Measurements from ENCODE around the gene EZR. TPM values are rescaled to one million over a fixed set of nuclear protein-coding genes. Genes with fewer than 3 reads are reported as not detected.

Gene EZR
- polyA plus RNA-seq, 1 donor (not counting 4 experiments of a cell fraction or from before 2014, with no cell fraction given) = 277 TPM

DNA sequence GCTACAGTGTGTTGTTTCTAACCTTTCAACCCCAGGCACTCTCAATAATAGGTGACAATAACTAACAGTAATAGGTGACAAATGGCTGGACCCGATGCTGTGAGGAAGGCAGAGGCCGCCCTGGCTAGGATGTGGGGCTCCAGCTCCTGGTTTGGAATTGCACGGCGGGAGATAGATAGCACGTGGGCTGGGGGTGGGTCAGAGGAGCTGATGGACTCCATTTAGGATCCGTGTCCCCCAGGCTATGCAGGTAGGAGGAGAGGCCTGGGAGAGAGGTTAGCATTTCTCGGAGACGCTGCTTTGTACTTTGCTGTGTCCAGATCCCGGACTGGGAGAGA is 61.4 kb downstream of the EZR start:
- no peak for FAIRE-seq

DNA sequence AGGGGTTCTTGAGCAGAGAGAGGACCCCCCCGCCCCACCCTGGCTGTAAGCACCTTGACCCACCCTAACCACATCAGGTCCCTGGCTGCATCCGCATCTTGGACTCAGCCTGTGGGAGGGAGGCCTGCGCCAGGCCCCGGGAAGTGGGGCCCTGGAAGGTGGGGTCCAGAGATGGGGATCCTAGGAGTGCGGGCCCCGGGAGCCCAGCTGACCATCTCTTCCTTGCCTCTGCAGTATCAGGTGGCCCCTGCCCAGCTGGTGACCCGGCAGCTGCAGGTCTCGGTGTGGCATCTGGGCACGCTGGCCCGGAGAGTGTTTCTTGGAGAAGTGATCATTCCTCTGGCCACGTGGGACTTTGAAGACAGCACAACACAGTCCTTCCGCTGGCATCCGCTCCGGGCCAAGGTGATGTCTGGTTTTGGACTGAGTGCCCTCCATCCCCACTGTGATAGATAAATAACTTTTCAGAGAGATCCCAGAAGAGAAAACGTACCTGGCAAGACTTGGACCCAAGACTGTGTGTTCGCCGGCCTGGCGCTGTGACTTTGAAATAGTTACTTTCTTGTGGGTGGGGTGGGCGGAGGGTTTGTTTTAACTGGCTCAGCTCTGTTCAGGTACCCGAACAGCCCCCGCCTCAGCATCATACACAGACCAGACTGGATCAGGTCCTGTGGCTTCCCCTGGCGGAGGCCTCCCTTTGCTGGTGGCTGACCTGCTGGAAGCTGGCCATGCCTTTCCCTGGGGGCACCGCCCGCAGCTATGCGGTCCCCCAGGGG is 62.0 kb downstream of the EZR start:
- dilution Hi-C loops (cut with MboI; ENCODE audit: extremely low pct_ligation_motif_present, low sequenced_read_pairs) = no loop called here
- Histone ChIP-seq H3K9ac (ENCODE audit: control insufficient read depth, extremely low read depth, insufficient read depth, low read length) (no peak overlapping the region), H3K4me1 (ENCODE audit: control insufficient read depth, extremely low read depth, insufficient read depth, low read length) (peaks cover 12% of the 10 kb centered on the region), H3K27me3 (ENCODE audit: control insufficient read depth, extremely low read depth, insufficient read depth, low read length) (no peaks in the 10 kb centered on the region), H3K9me3 (ENCODE audit: control insufficient read depth, low read depth, low read length) (no peaks in the 10 kb centered on the region), H3K79me2 (ENCODE audit: control insufficient read depth, insufficient read depth, low read length) (no peaks in the 10 kb centered on the region), H3K4me2 (ENCODE audit: control insufficient read depth, extremely low read depth, insufficient read depth, low read depth, low read length) (no peak overlapping the region), H2AFZ (ENCODE audit: control insufficient read depth, low read length) (no peak overlapping the region), H3K36me3 (ENCODE audit: control insufficient read depth in 2 of 2, extremely low read depth in 1 of 2, insufficient read depth in 2 of 2, low read length in 2 of 2) (no peaks in the 10 kb centered on the region), H3K27ac (ENCODE audit: control insufficient read depth, insufficient read depth, low read length) (no peak overlapping the region), H3K9me1 (ENCODE audit: control insufficient read depth, extremely low read depth, insufficient read depth, low read length) (no peaks in the 10 kb centered on the region), H3K4me3 (ENCODE audit: control insufficient read depth in 2 of 3, extremely low read depth in 1 of 3, insufficient read depth in 2 of 3, low read depth in 1 of 3, low read length in 3 of 3) (no peak overlapping the region), H4K20me1 (ENCODE audit: control insufficient read depth, extremely low read depth, insufficient read depth, low read length) (no peaks in the 10 kb centered on the region)
- TF ChIP-seq, protein P1, sequence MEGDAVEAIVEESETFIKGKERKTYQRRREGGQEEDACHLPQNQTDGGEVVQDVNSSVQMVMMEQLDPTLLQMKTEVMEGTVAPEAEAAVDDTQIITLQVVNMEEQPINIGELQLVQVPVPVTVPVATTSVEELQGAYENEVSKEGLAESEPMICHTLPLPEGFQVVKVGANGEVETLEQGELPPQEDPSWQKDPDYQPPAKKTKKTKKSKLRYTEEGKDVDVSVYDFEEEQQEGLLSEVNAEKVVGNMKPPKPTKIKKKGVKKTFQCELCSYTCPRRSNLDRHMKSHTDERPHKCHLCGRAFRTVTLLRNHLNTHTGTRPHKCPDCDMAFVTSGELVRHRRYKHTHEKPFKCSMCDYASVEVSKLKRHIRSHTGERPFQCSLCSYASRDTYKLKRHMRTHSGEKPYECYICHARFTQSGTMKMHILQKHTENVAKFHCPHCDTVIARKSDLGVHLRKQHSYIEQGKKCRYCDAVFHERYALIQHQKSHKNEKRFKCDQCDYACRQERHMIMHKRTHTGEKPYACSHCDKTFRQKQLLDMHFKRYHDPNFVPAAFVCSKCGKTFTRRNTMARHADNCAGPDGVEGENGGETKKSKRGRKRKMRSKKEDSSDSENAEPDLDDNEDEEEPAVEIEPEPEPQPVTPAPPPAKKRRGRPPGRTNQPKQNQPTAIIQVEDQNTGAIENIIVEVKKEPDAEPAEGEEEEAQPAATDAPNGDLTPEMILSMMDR (optimal IDR thresholded peaks at IDR 0.05 in 1 of 3, IDR thresholded peaks at IDR 0.05 in 1 of 3, conservative IDR thresholded peaks at IDR 0.05 in 1 of 3; ENCODE audit: extremely low read depth in 1 of 3, insufficient read depth in 2 of 3, low read length in 3 of 3) = no peak
- TF ChIP-seq EZH2 (IDR thresholded peaks at IDR 0.05; ENCODE audit: low read length) = no peak
- no peak for FAIRE-seq
- no peak for DNase-seq (ENCODE audit: low read depth, low spot score)

More for the DNA sequence above, 61.4 kb downstream of the EZR start:
- Histone ChIP-seq H3K9me3 (ENCODE audit: control insufficient read depth, low read depth, low read length) (no peaks in the 10 kb centered on the region), H3K79me2 (ENCODE audit: control insufficient read depth, insufficient read depth, low read length) (no peaks in the 10 kb centered on the region), H3K4me1 (ENCODE audit: control insufficient read depth, extremely low read depth, insufficient read depth, low read length) (peaks cover 12% of the 10 kb centered on the region), H3K9ac (ENCODE audit: control insufficient read depth, extremely low read depth, insufficient read depth, low read length) (no peak overlapping the region), H3K27ac (ENCODE audit: control insufficient read depth, insufficient read depth, low read length) (no peak overlapping the region), H3K9me1 (ENCODE audit: control insufficient read depth, extremely low read depth, insufficient read depth, low read length) (no peaks in the 10 kb centered on the region), H4K20me1 (ENCODE audit: control insufficient read depth, extremely low read depth, insufficient read depth, low read length) (no peaks in the 10 kb centered on the region), H2AFZ (ENCODE audit: control insufficient read depth, low read length) (no peak overlapping the region), H3K4me2 (ENCODE audit: control insufficient read depth, extremely low read depth, insufficient read depth, low read depth, low read length) (no peak overlapping the region), H3K36me3 (ENCODE audit: control insufficient read depth in 2 of 2, extremely low read depth in 1 of 2, insufficient read depth in 2 of 2, low read length in 2 of 2) (no peaks in the 10 kb centered on the region), H3K27me3 (ENCODE audit: control insufficient read depth, extremely low read depth, insufficient read depth, low read length) (no peaks in the 10 kb centered on the region), H3K4me3 (ENCODE audit: control insufficient read depth in 2 of 3, extremely low read depth in 1 of 3, insufficient read depth in 2 of 3, low read depth in 1 of 3, low read length in 3 of 3) (no peak overlapping the region)
- no peak for DNase-seq (ENCODE audit: low read depth, low spot score)
- dilution Hi-C loops (cut with MboI; ENCODE audit: extremely low pct_ligation_motif_present, low sequenced_read_pairs) = no loop called here
- TF ChIP-seq, protein P1 (optimal IDR thresholded peaks at IDR 0.05 in 1 of 3, IDR thresholded peaks at IDR 0.05 in 1 of 3, conservative IDR thresholded peaks at IDR 0.05 in 1 of 3; ENCODE audit: extremely low read depth in 1 of 3, insufficient read depth in 2 of 3, low read length in 3 of 3) = no peak
- TF ChIP-seq EZH2 (IDR thresholded peaks at IDR 0.05; ENCODE audit: low read length) = no peak
